Subcutaneous adipose tissue (tissue), 4 donors: ENCODE data around the gene TSKU. TPM values are rescaled to one million over a fixed set of nuclear protein-coding genes. Genes with fewer than 3 reads are reported as not detected.

Source experiments
- CTCF ChIP-seq: fragments of 450-650 bp; IDR thresholded peaks from one replicate; pipeline ENCODE4 v1.5.1; 2016; ENCODE audit warnings: low read depth, mild to moderate bottlenecking, control low read depth, antibody characterized with exemption, moderate library complexity
- total RNA-seq, 4 donors: library from RNA; depleted of rRNA; stranded (reverse); fragments of >200 nt; gene quantifications; one replicate each; pipeline ENCODE4 v1.1.0, GENCODE V29; 2016

TSKU gene
- total RNA-seq, 4 donors from 2014 or later: 78.9 to 385 (median 157) TPM

- TF ChIP-seq CTCF: no peak
These were observed 19.5 kb downstream of the TSKU start for GRCh38 chr11:76802621-76803020.

- no peak for TF ChIP-seq CTCF
These were observed 19.9 kb downstream of the TSKU start for GRCh38 chr11:76803023-76803422.

- no peak for TF ChIP-seq CTCF
These were observed 20.9 kb downstream of the TSKU start for GRCh38 chr11:76803811-76804600.

- no peak for TF ChIP-seq CTCF
These were observed 22.2 kb downstream of the TSKU start for GRCh38 chr11:76805206-76805913.

- no peak for TF ChIP-seq CTCF
These were observed 23.0 kb downstream of the TSKU start for GRCh38 chr11:76806131-76806530.

GRCh38 chr11:76806608-76807205, 23.6 kb downstream of the TSKU start:
- TF ChIP-seq CTCF: no peak

GRCh38 chr11:76807206-76807875, 24.2 kb downstream of the TSKU start:
- no peak for TF ChIP-seq CTCF
